ENCODE measurements around the gene THSD4. TPM values are rescaled to one million over a fixed set of nuclear protein-coding genes. Genes with fewer than 3 reads are reported as not detected.

The THSD4 gene
- total RNA-seq, 4 donors from 2014 or later = 39.4 to 232 (median 127) TPM

DNA sequence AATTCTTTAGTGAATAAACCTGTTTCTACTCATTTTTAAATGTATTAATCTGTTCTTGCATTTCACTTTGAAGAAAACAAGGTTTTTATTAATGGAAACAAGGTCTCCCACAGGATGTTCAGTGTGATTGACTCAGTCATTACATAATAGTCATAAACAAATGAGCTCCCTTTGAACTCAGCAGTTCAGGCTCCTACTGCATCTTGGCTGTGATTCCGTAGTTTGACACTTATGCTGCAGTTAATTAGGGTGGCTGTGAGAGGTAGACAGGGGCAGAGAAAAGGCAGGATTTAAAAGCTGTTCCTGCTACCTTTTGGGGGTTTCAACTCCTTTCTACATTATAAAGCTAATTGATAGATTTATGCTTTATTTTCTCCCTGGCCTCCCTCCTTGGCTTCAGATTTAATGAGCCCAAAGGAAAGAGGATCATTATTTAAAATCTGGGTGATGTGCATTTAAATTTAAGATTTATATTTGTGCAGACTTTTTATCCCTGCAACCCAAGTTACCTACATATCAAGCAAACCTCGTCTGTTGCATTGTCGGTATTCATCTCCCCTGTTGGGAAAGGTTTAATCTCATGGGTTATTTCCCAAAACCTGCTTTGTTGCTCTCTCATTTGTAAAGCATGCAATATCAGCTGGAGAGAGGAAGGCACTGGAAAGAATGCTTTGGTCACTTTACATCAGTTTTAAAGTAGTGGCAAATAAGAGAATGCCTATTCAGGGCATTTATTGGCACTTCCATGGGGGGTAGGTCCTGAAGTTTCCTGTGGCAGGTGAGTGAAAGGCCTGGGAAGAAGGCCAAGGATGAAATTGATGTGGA, 350.1 kb downstream of the THSD4 start:
- WGBS, 2 donors = 26 to 47% methylated on average over 3 of the region's 3 CpGs
- DNase-seq = no peak
- H3K27ac ChIP-seq = peak overlapping the region in 3 of 4 donors; percentile 2 to 34 (median 31)
- no peaks in the 10 kb centered on the region for H3K9me3 ChIP-seq
- no peak overlapping the region for H3K4me3 ChIP-seq
- intact Hi-C loops (cut with DNase I) = no loop called here
- TF ChIP-seq POLR2A (IDR thresholded peaks at IDR 0.05) = no peak
- TF ChIP-seq, protein P1, sequence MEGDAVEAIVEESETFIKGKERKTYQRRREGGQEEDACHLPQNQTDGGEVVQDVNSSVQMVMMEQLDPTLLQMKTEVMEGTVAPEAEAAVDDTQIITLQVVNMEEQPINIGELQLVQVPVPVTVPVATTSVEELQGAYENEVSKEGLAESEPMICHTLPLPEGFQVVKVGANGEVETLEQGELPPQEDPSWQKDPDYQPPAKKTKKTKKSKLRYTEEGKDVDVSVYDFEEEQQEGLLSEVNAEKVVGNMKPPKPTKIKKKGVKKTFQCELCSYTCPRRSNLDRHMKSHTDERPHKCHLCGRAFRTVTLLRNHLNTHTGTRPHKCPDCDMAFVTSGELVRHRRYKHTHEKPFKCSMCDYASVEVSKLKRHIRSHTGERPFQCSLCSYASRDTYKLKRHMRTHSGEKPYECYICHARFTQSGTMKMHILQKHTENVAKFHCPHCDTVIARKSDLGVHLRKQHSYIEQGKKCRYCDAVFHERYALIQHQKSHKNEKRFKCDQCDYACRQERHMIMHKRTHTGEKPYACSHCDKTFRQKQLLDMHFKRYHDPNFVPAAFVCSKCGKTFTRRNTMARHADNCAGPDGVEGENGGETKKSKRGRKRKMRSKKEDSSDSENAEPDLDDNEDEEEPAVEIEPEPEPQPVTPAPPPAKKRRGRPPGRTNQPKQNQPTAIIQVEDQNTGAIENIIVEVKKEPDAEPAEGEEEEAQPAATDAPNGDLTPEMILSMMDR (IDR thresholded peaks at IDR 0.05) = no peak
- H3K4me1 ChIP-seq = peaks cover 0 to 33% (median 10%) of the 10 kb centered on the region in 3 donors
- no peaks in the 10 kb centered on the region for H3K27me3 ChIP-seq
- no peaks in the 10 kb centered on the region for H3K36me3 ChIP-seq

DNA sequence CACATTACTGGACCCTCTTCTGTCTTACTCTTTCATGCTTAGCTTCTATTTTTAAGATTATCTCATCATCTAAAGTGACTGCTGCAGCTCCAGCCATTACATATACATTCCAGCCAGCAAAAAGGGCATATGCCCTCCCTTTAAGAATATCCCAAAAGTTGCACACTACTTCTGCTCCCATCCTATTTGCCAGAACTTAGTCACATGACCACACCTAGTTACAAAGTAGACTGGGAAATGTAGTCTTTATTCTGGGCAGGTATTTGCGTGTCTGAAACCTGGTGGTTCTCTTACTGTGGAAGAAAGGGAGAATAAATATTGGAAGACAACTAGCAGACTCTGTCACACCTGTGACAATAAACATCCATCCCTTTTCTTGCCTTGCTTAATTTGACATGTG, 353.4 kb downstream of the THSD4 start:
- intact Hi-C loops (cut with DNase I) = no loop called here
- H3K36me3 ChIP-seq = no peaks in the 10 kb centered on the region
- peaks cover 0 to 47% (median 28%) of the 10 kb centered on the region in 3 donors for H3K4me1 ChIP-seq
- no peak overlapping the region for H3K4me3 ChIP-seq
- H3K9me3 ChIP-seq = no peaks in the 10 kb centered on the region
- 88 to 90% methylated on average over 1 of the region's 1 CpG for WGBS, 2 donors
- DNase-seq = no peak
- no peaks in the 10 kb centered on the region for H3K27me3 ChIP-seq
- TF ChIP-seq, protein P1 (IDR thresholded peaks at IDR 0.05) = no peak
- TF ChIP-seq POLR2A (IDR thresholded peaks at IDR 0.05) = no peak
- H3K27ac ChIP-seq = no peak overlapping the region

DNA sequence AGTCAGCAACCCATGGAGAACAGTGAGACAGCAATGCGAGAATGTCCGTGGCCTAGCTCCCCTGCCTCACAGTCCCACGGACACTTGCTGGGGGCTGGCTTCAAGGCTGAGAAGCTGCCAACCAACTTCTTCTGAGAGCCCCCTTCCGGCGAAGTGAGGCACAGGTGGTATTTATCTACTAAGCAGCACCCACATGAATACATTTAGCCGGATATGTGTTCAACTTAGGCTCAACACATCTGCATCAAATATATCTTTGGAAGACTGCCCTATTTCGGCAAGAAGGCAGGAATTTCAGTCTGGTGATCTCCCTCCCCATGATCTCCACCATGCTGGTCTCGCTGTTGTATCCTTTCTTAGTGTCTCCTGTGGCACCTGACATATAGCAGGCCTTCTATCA, 354.1 kb downstream of the THSD4 start:
- Histone ChIP-seq H3K27me3 (no peaks in the 10 kb centered on the region), H3K27ac (no peak overlapping the region), H3K4me1 (peaks cover 0 to 44% (median 28%) of the 10 kb centered on the region in 3 donors), H3K36me3 (no peaks in the 10 kb centered on the region), H3K4me3 (no peak overlapping the region), H3K9me3 (no peaks in the 10 kb centered on the region)
- intact Hi-C loops (cut with DNase I) = no loop called here
- no peak for DNase-seq
- TF ChIP-seq POLR2A (IDR thresholded peaks at IDR 0.05) = no peak
- TF ChIP-seq, protein P1 (IDR thresholded peaks at IDR 0.05) = no peak
- 67 to 77% methylated on average over 6 to 8 of the region's 8 CpGs for WGBS, 2 donors

GRCh38 chr15:71471347-71471746, 356.1 kb downstream of the THSD4 start:
- 42 to 57% methylated on average over 1 of the region's 1 CpG for WGBS, 2 donors
- peaks cover 0 to 26% (median 17%) of the 10 kb centered on the region in 3 donors for H3K4me1 ChIP-seq
- H3K36me3 ChIP-seq = no peaks in the 10 kb centered on the region
- peak overlapping the region; percentile 60 to 76 (median 70) for H3K27ac ChIP-seq
- intact Hi-C loops (cut with DNase I) = no loop called here
- H3K27me3 ChIP-seq = no peaks in the 10 kb centered on the region
- TF ChIP-seq POLR2A (IDR thresholded peaks at IDR 0.05) = no peak
- TF ChIP-seq, protein P1 (IDR thresholded peaks at IDR 0.05) = no peak
- H3K9me3 ChIP-seq = no peaks in the 10 kb centered on the region
- no peak overlapping the region for H3K4me3 ChIP-seq
- no peak for DNase-seq

- intact Hi-C loops (cut with DNase I) = no loop called here
- WGBS, 2 donors = 54 to 79% methylated on average over 4 of the region's 4 CpGs
Observed at GRCh38 chr15:71472566-71472965, 357.3 kb downstream of the THSD4 start.

More at GRCh38 chr15:71472566-71472965, 357.3 kb downstream of the THSD4 start:
- Histone ChIP-seq H3K4me3 (no peak overlapping the region), H3K4me1 (peaks cover 0 to 31% (median 17%) of the 10 kb centered on the region in 3 donors), H3K36me3 (no peaks in the 10 kb centered on the region), H3K9me3 (no peaks in the 10 kb centered on the region), H3K27me3 (no peaks in the 10 kb centered on the region), H3K27ac (peak overlapping the region in 2 of 4 donors; percentile 49 to 76)
- DNase-seq = no peak
- TF ChIP-seq, protein P1 (IDR thresholded peaks at IDR 0.05) = no peak
- TF ChIP-seq POLR2A (IDR thresholded peaks at IDR 0.05) = no peak
